SK-N-SH treated with all-trans-retinoic acid at 6 μM for 48 hours (cell line): ENCODE data around the gene YIPF7.

ENCODE experiments used
- CSDC2 ChIP-seq: fragments of 250-450 bp; sonication (Bioruptor Pico); IDR thresholded peaks from 2 replicates; pipeline ENCODE4 v1.5.0; 2020; ENCODE audit warnings: mild to moderate bottlenecking, moderate library complexity
- ISL1 ChIP-seq: fragments of 250-450 bp; sonication (Bioruptor Pico); IDR thresholded peaks from 2 replicates; pipeline ENCODE4 v2.1.2; 2022; ENCODE audit warnings: mild to moderate bottlenecking, moderate library complexity
- OSR1 ChIP-seq: fragments of 250-450 bp; sonication (Bioruptor Pico); IDR thresholded peaks from 2 replicates; pipeline ENCODE4 v1.8.0; 2022; ENCODE audit warnings: moderate library complexity, mild to moderate bottlenecking, inconsistent platforms
- PPARA ChIP-seq: fragments of 250-450 bp; sonication (Bioruptor Pico); IDR thresholded peaks from 2 replicates; pipeline ENCODE4 v1.5.0; 2020; ENCODE audit warnings: mild to moderate bottlenecking, borderline replicate concordance
- RARB ChIP-seq: fragments of 250-450 bp; sonication (Bioruptor Pico); IDR thresholded peaks from 2 replicates; pipeline ENCODE4 v1.8.0; 2021; ENCODE audit warnings: mild to moderate bottlenecking, moderate library complexity
- SNAI2 ChIP-seq: fragments of 250-450 bp; sonication (Bioruptor Pico); IDR thresholded peaks from 2 replicates; pipeline ENCODE4 v1.5.0; 2020; ENCODE audit warnings: mild to moderate bottlenecking, moderate library complexity
- TF ChIP-seq, protein P1 (sequence below): fragments of 250-450 bp; sonication (Bioruptor Pico); IDR thresholded peaks from 2 replicates; pipeline ENCODE4 v1.8.0; 2020; ENCODE audit warnings: mild to moderate bottlenecking, moderate library complexity, borderline replicate concordance

DNA sequence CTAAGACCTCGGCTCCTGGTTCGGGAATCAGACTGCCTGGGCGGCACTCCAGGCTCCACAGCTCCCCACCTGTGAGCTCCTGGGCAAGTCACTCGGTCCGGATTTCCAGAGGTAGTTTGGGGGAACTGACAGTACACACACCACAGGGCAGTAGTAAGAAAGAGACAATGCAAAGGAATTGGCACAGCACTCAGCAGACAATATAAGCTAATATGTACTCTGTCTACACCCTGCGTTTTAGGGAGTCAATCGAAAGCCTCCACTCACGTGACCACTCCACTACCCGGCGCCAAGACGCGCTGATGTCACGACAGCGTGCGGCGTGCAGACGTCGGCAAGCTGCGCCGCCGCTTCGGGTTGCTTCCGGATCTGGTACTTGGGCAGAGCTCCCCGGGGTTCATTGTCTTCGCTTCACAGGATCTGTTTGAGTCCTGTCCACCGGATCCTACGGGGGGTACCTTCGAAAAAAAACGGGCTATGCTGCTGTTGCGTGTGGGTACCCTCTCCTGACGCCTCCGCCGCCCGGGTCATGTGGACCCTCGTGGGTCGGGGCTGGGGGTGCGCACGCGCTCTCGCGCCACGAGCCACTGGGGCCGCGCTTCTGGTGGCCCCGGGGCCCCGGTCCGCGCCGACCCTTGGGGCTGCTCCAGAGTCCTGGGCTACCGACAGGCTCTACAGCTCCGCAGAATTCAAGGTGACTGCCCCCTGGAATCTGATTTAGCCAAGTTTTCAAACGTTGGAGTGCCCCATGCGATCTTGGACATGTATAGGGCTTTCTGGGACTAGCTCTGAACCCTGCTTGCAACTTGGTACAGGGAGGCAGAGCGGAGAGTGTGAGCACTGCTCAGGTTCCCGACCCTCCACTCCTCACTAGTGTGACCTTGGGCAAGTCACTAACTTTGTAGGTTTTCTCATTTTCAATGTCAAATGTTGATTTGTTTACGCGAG, 26.9 kb upstream of the YIPF7 start, which contains the start of gene GUF1:
- TF ChIP-seq RARB (CRISPR knock-in tag) (no peak), PPARA (CRISPR knock-in tag) (no peak), OSR1 (CRISPR knock-in tag) (no peak), ISL1 (CRISPR knock-in tag) (no peak), SNAI2 (no peak), CSDC2 (CRISPR knock-in tag) (no peak)
- TF ChIP-seq, protein P1, sequence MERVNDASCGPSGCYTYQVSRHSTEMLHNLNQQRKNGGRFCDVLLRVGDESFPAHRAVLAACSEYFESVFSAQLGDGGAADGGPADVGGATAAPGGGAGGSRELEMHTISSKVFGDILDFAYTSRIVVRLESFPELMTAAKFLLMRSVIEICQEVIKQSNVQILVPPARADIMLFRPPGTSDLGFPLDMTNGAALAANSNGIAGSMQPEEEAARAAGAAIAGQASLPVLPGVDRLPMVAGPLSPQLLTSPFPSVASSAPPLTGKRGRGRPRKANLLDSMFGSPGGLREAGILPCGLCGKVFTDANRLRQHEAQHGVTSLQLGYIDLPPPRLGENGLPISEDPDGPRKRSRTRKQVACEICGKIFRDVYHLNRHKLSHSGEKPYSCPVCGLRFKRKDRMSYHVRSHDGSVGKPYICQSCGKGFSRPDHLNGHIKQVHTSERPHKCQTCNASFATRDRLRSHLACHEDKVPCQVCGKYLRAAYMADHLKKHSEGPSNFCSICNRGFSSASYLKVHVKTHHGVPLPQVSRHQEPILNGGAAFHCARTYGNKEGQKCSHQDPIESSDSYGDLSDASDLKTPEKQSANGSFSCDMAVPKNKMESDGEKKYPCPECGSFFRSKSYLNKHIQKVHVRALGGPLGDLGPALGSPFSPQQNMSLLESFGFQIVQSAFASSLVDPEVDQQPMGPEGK (CRISPR knock-in tag), result no peak
